PC-3 (cell line): ENCODE results near the gene MRPS12. TPM values are rescaled to one million over a fixed set of nuclear protein-coding genes. Genes with fewer than 3 reads are reported as not detected.

Experiments used
- ATAC-seq: fragments of 200-7000 bp; cut with Tn5 transposase; 2 replicates; pipeline ENCODE4 v1.9.1; 2020; ENCODE audit warnings: mild to moderate bottlenecking, moderate library complexity
- BruUV-seq: library from RNA; stranded (reverse); fragments of 400-500 nt; replicated peaks from 2 replicates; lab custom pipeline; 2021; lab: Mats Ljungman, UMichigan
- CTCF ChIA-PET: fragments of 300-600 bp; sonication (Branson Sonifier 250); formaldehyde crosslinking; loops from one replicate; lab custom pipeline; 2022; ENCODE audit warnings: antibody characterized with exemption; lab: Charles Lee
- POLR2A ChIA-PET: fragments of 300-600 bp; sonication (Branson Sonifier 250); formaldehyde crosslinking; loops from one replicate; lab custom pipeline; 2022; ENCODE audit warnings: antibody characterized with exemption; ENCODE audit not compliant: unreplicated experiment; lab: Charles Lee
- DNase-seq: peaks from one replicate; pipeline ENCODE4 v3.0.0-alpha.2; 2015
- H2AFZ ChIP-seq: fragments of 300-600 bp; sonication (generic); 2 replicates; pipeline ENCODE4 v1.6.0; 2016; ENCODE audit warnings: antibody characterized with exemption, low read length
- H3F3A ChIP-seq: fragments of 300-600 bp; sonication (generic); one replicate; pipeline ENCODE4 v1.6.0; 2017; ENCODE audit warnings: antibody characterized with exemption, low read length, control low read depth, mild to moderate bottlenecking; ENCODE audit not compliant: unreplicated experiment
- H3K27ac ChIP-seq: fragments of 300-600 bp; sonication (generic); 2 replicates; pipeline ENCODE4 v1.5.1; 2016; ENCODE audit warnings: mild to moderate bottlenecking, low read length
- H3K27me3 ChIP-seq: fragments of 300-600 bp; sonication (generic); 2 replicates; pipeline ENCODE4 v1.6.1; 2016; ENCODE audit warnings: low read length, mixed read lengths
- H3K36me3 ChIP-seq: fragments of 300-600 bp; sonication (generic); 2 replicates; pipeline ENCODE4 v1.6.1; 2016; ENCODE audit warnings: low read depth, mixed run types, low read length, mixed read lengths
- H3K4me1 ChIP-seq: fragments of 300-600 bp; sonication (generic); 2 replicates; pipeline ENCODE4 v1.5.1; 2016; ENCODE audit warnings: low read length; ENCODE audit not compliant: insufficient read depth
- H3K4me2 ChIP-seq: fragments of 300-600 bp; sonication (generic); 2 replicates; pipeline ENCODE4 v1.6.0; 2016; ENCODE audit warnings: low read length
- H3K4me3 ChIP-seq: fragments of 300-600 bp; sonication (generic); 2 replicates; pipeline ENCODE4 v1.5.1; 2016; ENCODE audit warnings: mild to moderate bottlenecking, low read length, mixed read lengths
- H3K79me2 ChIP-seq: fragments of 300-600 bp; sonication (generic); 2 replicates; pipeline ENCODE4 v1.6.1; 2017; ENCODE audit warnings: low read length, mixed read lengths
- H3K9ac ChIP-seq: fragments of 300-600 bp; sonication (generic); 2 replicates; pipeline ENCODE4 v1.6.0; 2016; ENCODE audit warnings: mild to moderate bottlenecking, low read length
- H3K9me2 ChIP-seq: fragments of 300-600 bp; sonication (generic); replicated peaks from 2 replicates; pipeline ENCODE4 v1.6.1; 2016; ENCODE audit warnings: mixed run types, low read length, mixed read lengths
- H3K9me3 ChIP-seq: fragments of 300-600 bp; sonication (generic); 2 replicates; pipeline ENCODE4 v1.6.1; 2016; ENCODE audit warnings: low read length, mixed read lengths
- H4K20me1 ChIP-seq: fragments of 300-600 bp; sonication (generic); 2 replicates; pipeline ENCODE4 v1.6.1; 2016; ENCODE audit warnings: low read length, mixed read lengths
- EZH2 ChIP-seq: fragments of 300-600 bp; sonication (generic); IDR thresholded peaks from one replicate; pipeline ENCODE4 v1.6.1; 2017; ENCODE audit warnings: antibody characterized with exemption, mild to moderate bottlenecking, low read length; ENCODE audit not compliant: unreplicated experiment
- EZH2phosphoT487 ChIP-seq: fragments of 300-600 bp; sonication (generic); IDR thresholded peaks from 2 replicates; pipeline ENCODE4 v1.6.1; 2018; ENCODE audit warnings: mild to moderate bottlenecking, antibody characterized with exemption, low read length, borderline replicate concordance
- intact Hi-C: fragments of 100-400 bp; cut with micrococcal nuclease; formaldehyde crosslinking; loops from 2 replicates; pipeline ENCODE4 v1.9.0; 2023
- total RNA-seq: library from RNA; depleted of rRNA; stranded (reverse); fragments of >200 nt; gene quantifications from 2 replicates; pipeline ENCODE4 v1.2.3, GENCODE V29; 2014
- TF ChIP-seq, protein P1 (sequence below): fragments of 300-600 bp; sonication (generic); conservative IDR thresholded peaks from 2 replicates; pipeline ENCODE4 v1.5.1; 2017; ENCODE audit warnings: antibody characterized with exemption, low read depth, mild to moderate bottlenecking, low read length

MRPS12 gene
- total RNA-seq, 1 experiment from 2014 or later: 156 TPM

- Histone ChIP-seq H3K36me3 (no peaks in the 10 kb centered on the region), H3K9me2 (no peaks in the 10 kb centered on the region), H3K4me2 (peak overlapping the region; percentile 98), H3K9me3 (no peaks in the 10 kb centered on the region), H3K27ac (0 out of 2 replicates have a peak overlapping the region, but pooled peaks have one; percentile 12), H3K4me1 (0 out of 2 replicates have a peak, but pooled peaks cover 3% of the 10 kb centered on the region), H4K20me1 (no peaks in the 10 kb centered on the region), H3K9ac (peak overlapping the region; percentile 77), H3K27me3 (no peaks in the 10 kb centered on the region), H3K79me2 (peaks cover 29% of the 10 kb centered on the region), H2AFZ (peak overlapping the region; percentile 73; the same call in 1 of the 2 replicates), H3F3A (no peaks in the 10 kb centered on the region), H3K4me3 (peak overlapping the region; percentile 78)
- TF ChIP-seq EZH2phosphoT487: no peak
- TF ChIP-seq, protein P1, sequence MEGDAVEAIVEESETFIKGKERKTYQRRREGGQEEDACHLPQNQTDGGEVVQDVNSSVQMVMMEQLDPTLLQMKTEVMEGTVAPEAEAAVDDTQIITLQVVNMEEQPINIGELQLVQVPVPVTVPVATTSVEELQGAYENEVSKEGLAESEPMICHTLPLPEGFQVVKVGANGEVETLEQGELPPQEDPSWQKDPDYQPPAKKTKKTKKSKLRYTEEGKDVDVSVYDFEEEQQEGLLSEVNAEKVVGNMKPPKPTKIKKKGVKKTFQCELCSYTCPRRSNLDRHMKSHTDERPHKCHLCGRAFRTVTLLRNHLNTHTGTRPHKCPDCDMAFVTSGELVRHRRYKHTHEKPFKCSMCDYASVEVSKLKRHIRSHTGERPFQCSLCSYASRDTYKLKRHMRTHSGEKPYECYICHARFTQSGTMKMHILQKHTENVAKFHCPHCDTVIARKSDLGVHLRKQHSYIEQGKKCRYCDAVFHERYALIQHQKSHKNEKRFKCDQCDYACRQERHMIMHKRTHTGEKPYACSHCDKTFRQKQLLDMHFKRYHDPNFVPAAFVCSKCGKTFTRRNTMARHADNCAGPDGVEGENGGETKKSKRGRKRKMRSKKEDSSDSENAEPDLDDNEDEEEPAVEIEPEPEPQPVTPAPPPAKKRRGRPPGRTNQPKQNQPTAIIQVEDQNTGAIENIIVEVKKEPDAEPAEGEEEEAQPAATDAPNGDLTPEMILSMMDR: no peak
- no TSS peak for BruUV-seq
- intact Hi-C loops: no loop called here
- ATAC-seq (no peak), DNase-seq (no peak)
- ChIA-PET CTCF (interaction anchor here (1.9 kb wide), 1 partner anchor 30 kb away, joined by 7 read pairs; the partner anchor contains the start of genes MRPS12 and SARS2), POLR2A (interaction anchor here (0.6 to 0.8 kb wide), 2 partner anchors 30 to 178 kb away, joined by 3 to 5 read pairs; partner anchors contain the start of gene MRPS12)
These were observed 30.0 kb upstream of the MRPS12 start for GRCh38 chr19:38900743-38901190.

GRCh38 chr19:38901683-38902082 is 29.1 kb upstream of the MRPS12 start:
- H3K27ac ChIP-seq: no peak overlapping the region
- peaks cover 29% of the 10 kb centered on the region for H3K79me2 ChIP-seq
- H2AFZ ChIP-seq: no peak overlapping the region
- H3K4me1 ChIP-seq: 0 out of 2 replicates have a peak, but pooled peaks cover 3% of the 10 kb centered on the region
- no peak for TF ChIP-seq EZH2
- TF ChIP-seq, protein P1: no peak
- TF ChIP-seq EZH2phosphoT487: no peak
- H3K9me2 ChIP-seq: no peaks in the 10 kb centered on the region
- ChIA-PET POLR2A (no interaction called here), CTCF (no interaction called here)
- no peak overlapping the region for H3K4me3 ChIP-seq
- no peak overlapping the region for H3K4me2 ChIP-seq
- intact Hi-C loops: no loop called here
- no peak overlapping the region for H3K9ac ChIP-seq
- H4K20me1 ChIP-seq: no peaks in the 10 kb centered on the region
- no TSS peak for BruUV-seq
- H3K27me3 ChIP-seq: no peaks in the 10 kb centered on the region
- H3F3A ChIP-seq: no peaks in the 10 kb centered on the region
- DNase-seq (no peak), ATAC-seq (no peak)
- no peaks in the 10 kb centered on the region for H3K9me3 ChIP-seq
- H3K36me3 ChIP-seq: no peaks in the 10 kb centered on the region

- Histone ChIP-seq H3K9ac (no peak overlapping the region), H3K4me2 (no peak overlapping the region), H3K4me3 (no peak overlapping the region), H4K20me1 (no peaks in the 10 kb centered on the region), H3K79me2 (peaks cover 18% of the 10 kb centered on the region), H3K4me1 (no peaks in the 10 kb centered on the region), H3K27ac (no peak overlapping the region), H3K9me2 (no peaks in the 10 kb centered on the region), H3K9me3 (no peaks in the 10 kb centered on the region), H2AFZ (no peak overlapping the region), H3F3A (no peaks in the 10 kb centered on the region), H3K36me3 (no peaks in the 10 kb centered on the region), H3K27me3 (no peaks in the 10 kb centered on the region)
- intact Hi-C loops: no loop called here
- ATAC-seq (no peak), DNase-seq (no peak)
- TF ChIP-seq, protein P1: no peak
- TF ChIP-seq EZH2 (no peak), EZH2phosphoT487 (no peak)
- ChIA-PET CTCF (no interaction called here), POLR2A (no interaction called here)
- BruUV-seq: no TSS peak
These were observed 25.9 kb upstream of the MRPS12 start for GRCh38 chr19:38904581-38905539.
